ENCODE data around the gene APMAP.
"Not testable (repeated sequence)": the region's sequence is repeated elsewhere in the genome, so short reads cannot be mapped to it uniquely, and the experiment has no call there.

The APMAP gene

DNA sequence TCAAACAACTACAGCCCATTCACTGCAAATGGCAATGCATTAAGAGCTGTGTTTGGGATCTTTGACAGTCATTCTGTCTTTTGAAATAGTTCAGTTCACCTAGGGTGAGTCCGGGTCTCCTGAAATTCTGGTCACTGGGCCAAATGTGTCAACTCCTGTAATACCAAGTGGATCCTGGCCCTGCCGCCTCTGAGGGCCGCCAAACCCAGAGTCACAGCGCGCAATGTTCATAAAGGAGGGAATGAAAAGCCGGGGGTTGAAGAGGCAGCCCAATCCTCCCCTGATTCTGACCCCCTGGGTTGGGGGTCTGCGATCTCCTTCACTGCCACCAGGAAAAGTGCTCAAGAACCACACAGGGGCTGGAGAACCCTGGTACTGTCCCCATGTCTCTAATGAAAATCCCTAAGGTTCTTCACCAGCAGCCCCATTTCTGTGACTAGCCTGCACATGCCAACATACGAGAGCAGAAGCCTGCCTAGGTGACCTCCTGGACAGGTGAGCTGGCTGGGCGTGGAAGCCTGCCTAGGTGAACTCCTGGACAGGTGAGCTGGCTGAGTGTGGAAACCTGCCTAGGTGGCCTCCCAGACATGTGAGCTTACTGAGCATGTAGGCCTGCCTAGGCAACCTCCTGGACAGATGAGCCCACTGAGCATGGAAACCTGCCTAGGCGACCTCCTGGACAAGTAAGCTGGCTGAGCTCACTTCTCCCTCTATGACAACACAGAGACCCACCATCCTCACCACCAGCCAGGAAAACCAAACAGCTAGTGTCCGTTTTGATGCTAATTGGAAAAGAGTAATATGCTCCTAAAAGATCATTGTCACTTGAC, 16.1 kb upstream of the APMAP start:
- TF ChIP-seq, protein P1, sequence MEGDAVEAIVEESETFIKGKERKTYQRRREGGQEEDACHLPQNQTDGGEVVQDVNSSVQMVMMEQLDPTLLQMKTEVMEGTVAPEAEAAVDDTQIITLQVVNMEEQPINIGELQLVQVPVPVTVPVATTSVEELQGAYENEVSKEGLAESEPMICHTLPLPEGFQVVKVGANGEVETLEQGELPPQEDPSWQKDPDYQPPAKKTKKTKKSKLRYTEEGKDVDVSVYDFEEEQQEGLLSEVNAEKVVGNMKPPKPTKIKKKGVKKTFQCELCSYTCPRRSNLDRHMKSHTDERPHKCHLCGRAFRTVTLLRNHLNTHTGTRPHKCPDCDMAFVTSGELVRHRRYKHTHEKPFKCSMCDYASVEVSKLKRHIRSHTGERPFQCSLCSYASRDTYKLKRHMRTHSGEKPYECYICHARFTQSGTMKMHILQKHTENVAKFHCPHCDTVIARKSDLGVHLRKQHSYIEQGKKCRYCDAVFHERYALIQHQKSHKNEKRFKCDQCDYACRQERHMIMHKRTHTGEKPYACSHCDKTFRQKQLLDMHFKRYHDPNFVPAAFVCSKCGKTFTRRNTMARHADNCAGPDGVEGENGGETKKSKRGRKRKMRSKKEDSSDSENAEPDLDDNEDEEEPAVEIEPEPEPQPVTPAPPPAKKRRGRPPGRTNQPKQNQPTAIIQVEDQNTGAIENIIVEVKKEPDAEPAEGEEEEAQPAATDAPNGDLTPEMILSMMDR (IDR thresholded peaks at IDR 0.05; ENCODE audit: extremely low read depth, insufficient read depth, missing control alignments): no peak
- in situ Hi-C loops (cut with MboI; ENCODE audit: low pct_unique_long_range_greater_than_20kb, low sequenced_read_pairs, unreplicated experiment): no loop called here
- DNase-seq (ENCODE audit: low spot score): no peak

DNA sequence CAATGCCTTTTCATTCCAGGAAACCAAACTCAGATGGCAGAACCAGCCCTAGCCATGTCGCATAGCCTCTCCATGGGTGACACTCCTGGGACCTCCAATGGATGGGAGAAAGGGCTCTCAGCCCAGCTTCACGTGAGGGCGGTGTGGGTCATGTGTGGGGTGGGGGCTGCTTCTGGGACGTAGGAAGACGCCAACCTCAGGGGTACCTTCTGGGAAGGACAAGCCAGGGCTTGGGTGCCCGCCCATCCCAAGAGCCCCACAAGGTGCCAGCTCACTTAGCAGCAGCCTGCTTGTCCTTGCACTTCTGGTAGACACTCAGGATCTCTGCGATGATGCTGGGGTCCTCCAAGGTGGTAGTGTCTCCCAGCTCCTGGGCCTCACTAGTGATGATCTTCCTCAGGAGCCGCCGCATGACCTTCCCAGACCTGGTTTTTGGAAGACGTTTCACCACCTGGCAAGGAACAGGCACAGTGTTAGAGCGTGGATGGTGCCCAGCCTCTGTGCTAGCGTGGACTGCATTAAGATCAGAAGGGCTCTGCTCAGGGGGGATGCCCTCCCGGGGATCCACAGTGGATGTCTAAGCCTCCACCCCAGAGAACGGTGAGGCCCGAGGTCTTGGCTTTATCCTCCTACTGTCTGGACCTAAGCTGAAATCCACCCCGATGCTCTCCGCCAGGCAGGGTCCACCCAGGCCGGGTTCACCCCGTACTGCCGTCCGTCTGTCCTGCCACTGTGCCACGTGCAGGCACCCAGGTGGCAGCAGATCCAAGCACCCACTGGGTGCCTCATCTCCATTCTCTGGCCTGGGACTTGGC, 15.1 kb upstream of the APMAP start:
- DNase-seq (ENCODE audit: low spot score): no peak
- TF ChIP-seq, protein P1 (IDR thresholded peaks at IDR 0.05; ENCODE audit: extremely low read depth, insufficient read depth, missing control alignments): no peak
- in situ Hi-C loops (cut with MboI; ENCODE audit: low pct_unique_long_range_greater_than_20kb, low sequenced_read_pairs, unreplicated experiment): no loop called here

DNA sequence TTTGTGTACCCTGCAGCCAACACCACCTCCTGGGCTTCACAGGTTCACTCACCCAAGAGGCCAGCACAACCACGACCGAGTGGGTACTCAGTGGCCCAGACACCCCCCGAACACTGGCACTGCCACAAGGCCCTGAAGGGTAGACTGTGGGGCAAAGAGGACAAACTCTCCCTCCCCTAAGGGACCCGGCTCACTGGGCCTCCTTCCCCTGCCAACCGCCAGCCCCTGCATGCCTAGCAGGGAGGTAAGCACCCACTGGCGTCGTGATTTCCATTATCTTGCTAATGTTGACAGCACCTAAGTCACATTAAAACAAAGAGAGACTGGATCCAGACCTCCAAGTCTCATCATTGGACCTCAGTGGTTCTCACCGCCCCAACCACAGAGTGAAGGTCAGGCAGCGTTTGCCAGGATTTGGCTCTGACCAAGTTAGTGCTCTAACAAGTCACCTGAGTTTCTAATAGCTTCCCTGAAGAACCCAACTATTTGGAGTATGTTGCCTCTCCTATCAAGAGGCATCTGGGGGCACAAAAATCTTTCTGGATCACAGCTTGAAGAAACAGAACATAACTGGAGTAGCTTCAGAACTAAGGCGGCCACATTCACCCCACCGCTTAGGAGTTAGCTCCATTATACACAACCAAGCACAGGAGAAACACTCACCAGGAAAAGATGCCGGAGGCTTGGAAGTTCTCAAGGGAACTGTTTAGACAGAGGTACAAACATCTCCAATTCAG, 14.0 kb upstream of the APMAP start:
- TF ChIP-seq, protein P1 (IDR thresholded peaks at IDR 0.05; ENCODE audit: extremely low read depth, insufficient read depth, missing control alignments): no peak
- DNase-seq (ENCODE audit: low spot score): no peak
- in situ Hi-C loops (cut with MboI; ENCODE audit: low pct_unique_long_range_greater_than_20kb, low sequenced_read_pairs, unreplicated experiment): no loop called here

DNA sequence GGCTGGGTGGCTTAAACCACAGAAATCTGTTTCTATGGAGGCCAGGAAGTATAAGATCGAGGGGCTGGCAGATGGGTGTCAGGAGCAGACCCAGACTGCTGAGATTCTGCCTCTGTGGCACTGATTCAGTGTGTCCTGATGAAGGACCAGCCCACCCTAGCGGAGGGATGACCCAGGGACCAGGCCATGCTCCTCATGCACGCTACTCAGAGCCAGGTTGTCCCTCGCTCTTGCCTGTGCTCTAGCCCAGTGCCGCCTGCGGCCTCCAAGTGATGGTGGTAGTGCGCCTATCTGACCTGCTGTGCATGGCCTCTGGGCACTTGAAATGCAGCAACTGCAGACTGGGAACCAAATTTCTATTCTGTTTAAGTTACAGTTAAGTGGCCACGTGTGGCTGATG, 13.1 kb upstream of the APMAP start:
- in situ Hi-C loops (cut with MboI; ENCODE audit: low pct_unique_long_range_greater_than_20kb, low sequenced_read_pairs, unreplicated experiment): no loop called here
- no peak for DNase-seq (ENCODE audit: low spot score)

DNA sequence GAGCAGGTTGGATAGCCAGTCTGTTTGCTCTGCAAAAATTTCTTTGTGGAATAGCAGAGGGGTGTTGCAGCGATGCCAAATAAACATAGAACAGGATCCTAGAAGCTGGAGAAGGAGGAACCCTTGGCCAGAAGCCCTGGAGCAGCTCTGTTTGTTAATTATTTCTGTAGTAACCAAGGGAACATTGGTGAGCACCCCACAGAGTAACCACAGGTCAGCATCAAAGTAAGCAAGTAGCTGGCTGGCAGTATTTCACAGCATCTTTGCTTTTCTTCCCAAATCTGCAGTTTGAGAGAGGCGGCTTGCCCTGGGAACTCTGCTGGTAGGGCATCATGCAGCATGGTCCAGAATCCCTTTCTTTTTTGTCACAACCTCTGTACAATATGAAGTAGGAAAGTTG, 12.7 kb upstream of the APMAP start:
- no peak for DNase-seq (ENCODE audit: low spot score)
- TF ChIP-seq, protein P1 (IDR thresholded peaks at IDR 0.05; ENCODE audit: extremely low read depth, insufficient read depth, missing control alignments): no peak
- in situ Hi-C loops (cut with MboI; ENCODE audit: low pct_unique_long_range_greater_than_20kb, low sequenced_read_pairs, unreplicated experiment): no loop called here

More for the DNA sequence above, 13.1 kb upstream of the APMAP start:
- TF ChIP-seq, protein P1 (IDR thresholded peaks at IDR 0.05; ENCODE audit: extremely low read depth, insufficient read depth, missing control alignments): no peak

DNA sequence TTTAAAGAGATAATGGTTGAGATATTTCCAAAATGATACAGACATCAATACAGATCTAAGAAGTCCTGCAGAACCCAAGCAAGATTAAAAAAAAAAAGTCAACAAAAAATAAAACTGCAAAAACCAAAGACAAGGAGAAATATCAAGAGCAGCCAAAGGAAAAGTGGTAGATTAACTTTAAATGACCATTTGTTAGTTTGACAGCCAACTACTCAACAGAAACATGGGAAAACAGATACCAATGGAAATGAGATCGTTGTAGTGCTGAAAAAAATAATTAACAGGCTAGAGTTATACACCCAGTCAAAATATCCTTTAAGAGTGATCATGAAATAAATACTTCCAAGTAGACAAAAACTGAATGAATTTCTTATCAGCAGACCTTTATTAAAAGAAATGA, 10.5 kb upstream of the APMAP start:
- DNase-seq (ENCODE audit: low spot score): no peak
- TF ChIP-seq, protein P1 (IDR thresholded peaks at IDR 0.05; ENCODE audit: extremely low read depth, insufficient read depth, missing control alignments): no peak
- in situ Hi-C loops (cut with MboI; ENCODE audit: low pct_unique_long_range_greater_than_20kb, low sequenced_read_pairs, unreplicated experiment): no loop called here

DNA sequence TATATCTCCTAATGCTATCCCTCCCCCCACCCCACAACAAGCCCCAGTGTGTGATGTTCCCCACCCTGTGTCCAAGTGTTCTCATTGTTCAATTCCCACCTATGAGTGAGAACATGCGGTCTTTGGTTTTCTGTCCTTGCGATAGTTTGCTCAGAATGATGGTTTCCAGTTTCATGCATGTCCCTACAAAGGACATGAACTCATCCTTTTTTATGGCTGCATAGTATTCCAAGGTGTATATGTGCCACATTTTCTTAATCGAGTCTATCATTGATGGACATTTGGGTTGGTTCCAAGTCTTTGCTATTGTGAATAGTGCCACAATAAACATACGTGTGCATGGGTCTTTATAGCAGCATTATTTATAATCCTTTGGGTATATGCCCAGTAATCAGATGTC, 8.8 kb upstream of the APMAP start:
- DNase-seq (ENCODE audit: low spot score); in situ Hi-C loops (cut with MboI; ENCODE audit: low pct_unique_long_range_greater_than_20kb, low sequenced_read_pairs, unreplicated experiment): not testable (repeated sequence)
